GM19240 (cell line): Measurements from ENCODE around the gene KCTD13.
"Not testable (repeated sequence)": the region's sequence is repeated elsewhere in the genome, so short reads cannot be mapped to it uniquely, and the experiment has no call there.

Experiments used
- DNase-seq: peaks from one replicate; pipeline ENCODE4 v3.0.0; 2011; ENCODE audit warnings: low spot score; ENCODE audit not compliant: insufficient read length

Gene KCTD13

GRCh38 chr16:29947897-29948296, 21.9 kb upstream of the KCTD13 start:
- no peak for DNase-seq

GRCh38 chr16:29943846-29944799, 18.1 kb upstream of the KCTD13 start:
- no peak for DNase-seq

- no peak for DNase-seq
These were observed 14.6 kb upstream of the KCTD13 start for GRCh38 chr16:29940656-29941055.

- DNase-seq = not testable (repeated sequence)
These were observed 5.7 kb upstream of the KCTD13 start for GRCh38 chr16:29931750-29932149.

GRCh38 chr16:29927070-29927905, 1.3 kb upstream of the KCTD13 start:
- no peak for DNase-seq

GRCh38 chr16:29926711-29927052, 656 bp upstream of the KCTD13 start:
- DNase-seq = no peak

GRCh38 chr16:29925105-29925756, 795 bp downstream of the KCTD13 start:
- no peak for DNase-seq

GRCh38 chr16:29922986-29923501, 3.0 kb downstream of the KCTD13 start:
- DNase-seq = no peak

GRCh38 chr16:29922326-29922725, 3.7 kb downstream of the KCTD13 start:
- DNase-seq = no peak

- no peak for DNase-seq
These were observed 5.0 kb downstream of the KCTD13 start for GRCh38 chr16:29921034-29921385.

GRCh38 chr16:29920288-29921033, 5.6 kb downstream of the KCTD13 start:
- DNase-seq = no peak

GRCh38 chr16:29916979-29917378, 9.0 kb downstream of the KCTD13 start:
- no peak for DNase-seq

- DNase-seq = no peak
These were observed 10.3 kb downstream of the KCTD13 start for GRCh38 chr16:29915590-29916247.

GRCh38 chr16:29913514-29913913, 12.5 kb downstream of the KCTD13 start:
- no peak for DNase-seq

- DNase-seq = no peak
These were observed 13.9 kb downstream of the KCTD13 start for GRCh38 chr16:29912087-29912486.

GRCh38 chr16:29911676-29912010, 14.4 kb downstream of the KCTD13 start:
- no peak for DNase-seq

- DNase-seq = no peak
These were observed 15.0 kb downstream of the KCTD13 start for GRCh38 chr16:29910819-29911675.

GRCh38 chr16:29909851-29910250, 16.2 kb downstream of the KCTD13 start:
- not testable (repeated sequence) for DNase-seq

GRCh38 chr16:29909391-29909790, 16.6 kb downstream of the KCTD13 start:
- DNase-seq = no peak
